CD4-positive, alpha-beta T cell treated with Interleukin-15 for 4 hours (primary cell): ENCODE measurements around the gene MEAF6.
A peak's percentile ranks its signal among the peaks of the same experiment; 100 is the strongest.
"Not testable (repeated sequence)": the region's sequence is repeated elsewhere in the genome, so short reads cannot be mapped to it uniquely, and the experiment has no call there.

ENCODE experiments used
- DNase-seq: peaks from one replicate; pipeline ENCODE4 v3.0.0-alpha.2; 2020; ENCODE audit warnings: low spot score

Gene MEAF6

DNA sequence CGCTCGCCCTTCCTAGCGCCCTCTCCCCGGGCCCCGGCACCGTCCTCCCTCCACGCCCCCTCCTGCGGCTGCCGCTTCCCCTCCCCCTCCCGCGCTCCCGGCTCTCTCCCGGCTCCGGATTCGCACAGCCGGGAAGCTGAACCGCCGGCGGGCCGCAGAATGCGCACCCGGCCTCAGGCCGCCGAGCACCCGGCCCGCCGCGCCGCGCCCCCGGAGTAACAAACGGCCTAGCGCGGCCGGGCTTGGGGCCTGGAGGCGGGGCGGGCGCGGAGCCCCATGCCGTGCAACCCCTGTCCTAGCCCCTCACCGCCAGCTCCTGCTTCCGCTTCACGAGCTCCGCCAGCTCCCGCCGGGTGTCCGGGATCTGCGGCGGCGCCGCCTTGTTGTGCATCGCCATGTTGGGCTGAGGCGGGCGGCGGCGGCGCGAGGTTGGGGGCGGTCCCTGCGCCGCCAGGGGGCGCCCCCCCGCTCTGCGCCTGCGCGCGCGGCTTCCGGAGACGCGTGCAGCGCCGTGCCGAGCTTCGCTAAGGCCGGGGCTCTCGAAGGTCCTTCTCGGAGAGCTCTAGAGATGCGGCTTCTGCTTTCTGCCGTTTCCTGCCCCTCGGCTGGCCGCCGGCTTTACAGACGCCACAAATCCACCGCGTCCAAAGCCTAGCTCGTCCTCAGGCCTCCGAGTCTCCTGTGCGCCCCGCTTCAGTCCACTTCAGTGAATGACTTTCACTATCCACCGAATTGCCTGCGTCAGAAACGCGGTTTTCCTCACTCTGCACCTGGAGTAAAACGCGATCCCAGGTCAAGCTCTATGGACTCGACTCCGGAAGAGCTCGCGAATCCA is at the start of gene MEAF6:
TSS of gene MEAF6 (minus strand) at position 417 of the 835 bp plus-strand sequence. CDS start at position 397, 20 bp downstream.
- DNase-seq: peak; percentile 82

DNA sequence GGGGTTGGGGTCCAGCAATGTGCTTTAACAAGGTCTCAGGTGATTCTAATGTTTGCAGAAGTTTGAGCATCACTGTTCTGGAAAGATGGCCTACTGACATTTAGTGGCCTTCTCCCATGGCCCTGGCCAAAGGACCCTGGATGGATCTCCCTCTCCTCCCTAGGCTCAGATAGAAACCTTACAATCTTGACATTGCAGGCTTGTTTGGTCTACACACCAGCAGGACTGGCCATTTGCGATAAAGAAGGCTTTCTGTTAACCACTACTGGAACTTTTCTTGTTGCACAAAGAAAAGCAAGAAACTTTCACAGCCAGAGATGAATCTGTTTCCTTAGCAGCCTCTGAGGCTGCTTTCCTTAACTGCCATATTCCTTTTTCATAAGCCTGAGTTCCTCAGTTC is 48.4 kb upstream of the MEAF6 start:
- DNase-seq: no peak

DNA sequence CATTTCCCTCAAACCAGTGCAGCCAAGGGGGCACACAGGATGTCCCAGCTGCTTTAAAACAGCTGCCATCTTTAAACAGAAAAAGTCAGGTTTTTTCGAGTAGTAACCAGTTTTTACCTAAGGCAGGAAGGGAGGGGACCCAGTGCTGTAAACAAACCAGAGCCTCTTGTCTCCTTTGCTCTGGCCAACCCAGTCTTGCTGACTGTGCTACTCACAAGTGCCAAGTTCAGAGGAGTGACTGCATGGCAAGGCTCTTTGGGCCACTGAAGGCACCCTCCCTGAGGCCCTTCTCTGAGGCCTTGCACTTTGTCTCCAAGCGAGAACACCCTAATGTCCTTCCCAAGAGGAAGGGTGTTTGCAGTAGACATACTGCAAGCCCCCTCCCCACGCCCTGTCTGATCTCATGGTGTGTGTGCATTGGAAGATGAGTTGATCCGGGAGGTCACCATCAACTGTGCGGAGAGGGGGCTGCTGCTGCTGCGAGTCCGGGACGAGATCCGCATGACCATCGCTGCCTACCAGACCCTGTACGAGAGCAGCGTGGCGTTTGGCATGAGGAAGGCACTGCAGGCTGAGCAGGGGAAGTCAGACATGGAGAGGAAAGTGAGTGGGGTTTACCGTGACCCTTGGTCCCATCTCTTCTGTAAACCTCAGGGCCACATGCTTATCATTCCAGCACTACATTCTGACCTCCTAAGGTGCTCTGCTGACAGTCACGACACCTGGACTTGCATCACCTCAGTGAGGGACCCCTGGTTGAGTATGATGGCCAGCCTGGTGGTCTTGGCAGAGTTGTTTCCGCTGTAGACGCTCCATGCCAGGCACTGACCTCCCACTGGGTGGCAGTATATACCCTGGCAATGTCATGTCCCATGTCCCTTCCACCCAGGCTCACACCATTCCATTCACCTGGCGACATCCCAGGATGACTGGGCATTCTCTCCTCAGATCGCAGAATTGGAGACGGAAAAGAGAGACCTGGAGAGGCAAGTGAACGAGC is 46.9 kb upstream of the MEAF6 start:
- peak; percentile 17 for DNase-seq

DNA sequence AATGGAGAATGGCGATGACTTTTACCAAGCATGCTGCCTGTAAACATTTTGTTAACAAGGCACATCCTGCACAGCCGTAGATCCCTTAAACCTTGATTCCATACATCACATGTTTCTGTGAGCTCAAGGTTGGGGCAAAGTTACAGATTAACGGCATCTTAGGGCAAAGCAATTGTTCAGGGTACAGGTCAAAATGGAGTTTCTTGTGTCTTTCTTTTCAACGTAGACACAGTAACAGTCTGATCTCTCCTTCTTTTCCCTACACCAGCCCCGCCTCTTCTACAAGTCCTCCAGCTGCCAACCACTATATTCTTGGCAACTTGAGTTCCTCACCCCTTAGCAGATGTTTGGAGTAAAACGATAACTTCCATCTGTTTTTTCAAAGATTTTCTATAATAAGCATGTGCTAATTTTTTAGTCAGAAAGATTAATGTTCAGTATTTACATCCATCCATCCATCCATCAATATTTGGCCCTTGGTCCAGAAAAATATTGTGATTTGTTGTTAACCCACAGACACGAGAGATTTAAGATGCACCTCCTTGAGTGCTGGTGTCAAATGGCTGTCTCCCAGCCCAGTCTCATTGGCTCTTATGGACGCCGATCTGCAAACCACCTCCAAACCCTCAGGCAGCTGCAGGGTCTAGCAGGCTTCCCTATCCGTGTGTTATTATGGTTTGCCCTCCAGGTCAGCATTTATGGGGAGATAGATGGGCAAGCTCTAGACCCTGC is 46.0 kb upstream of the MEAF6 start:
- no peak for DNase-seq

DNA sequence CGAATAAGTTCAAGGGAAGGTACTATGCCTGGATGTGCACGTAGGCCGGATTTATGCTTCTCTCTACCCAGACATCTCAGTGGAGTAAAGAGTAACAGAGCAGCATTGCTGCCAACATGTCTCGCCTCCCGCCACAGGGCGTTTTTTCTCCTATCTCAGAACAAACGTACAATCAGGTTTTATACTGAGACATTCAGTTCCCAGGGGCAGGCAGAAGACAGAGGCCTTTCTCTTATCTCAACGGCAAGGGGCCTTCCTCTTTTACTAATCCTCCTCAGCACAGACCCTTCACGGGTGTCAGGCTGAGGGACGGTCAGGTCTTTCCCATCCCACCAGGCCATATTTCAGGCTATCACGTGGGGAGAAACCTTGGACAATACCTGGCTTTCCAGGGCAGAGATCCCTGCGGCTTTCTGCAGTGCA is 45.4 kb upstream of the MEAF6 start:
- not testable (repeated sequence) for DNase-seq

DNA sequence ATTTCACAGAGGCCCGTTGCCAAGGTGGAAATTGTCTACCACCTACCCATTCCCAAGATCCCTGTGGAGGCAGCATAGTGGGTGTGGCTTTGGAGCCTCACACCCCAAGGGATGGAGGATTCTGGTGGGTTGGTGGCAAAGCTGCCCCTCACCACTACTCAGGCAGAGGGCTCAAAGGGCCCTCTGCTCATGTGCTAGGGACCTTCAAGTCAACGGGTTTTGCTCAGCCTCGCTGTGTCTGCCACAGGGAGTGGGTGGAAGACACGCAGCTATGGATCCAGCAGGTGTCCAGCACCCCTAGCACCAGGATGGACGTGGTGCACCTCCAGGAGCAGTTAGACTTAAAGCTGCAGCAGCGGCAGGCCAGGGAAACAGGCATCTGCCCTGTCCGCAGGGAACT is 44.5 kb upstream of the MEAF6 start:
- DNase-seq: no peak

DNA sequence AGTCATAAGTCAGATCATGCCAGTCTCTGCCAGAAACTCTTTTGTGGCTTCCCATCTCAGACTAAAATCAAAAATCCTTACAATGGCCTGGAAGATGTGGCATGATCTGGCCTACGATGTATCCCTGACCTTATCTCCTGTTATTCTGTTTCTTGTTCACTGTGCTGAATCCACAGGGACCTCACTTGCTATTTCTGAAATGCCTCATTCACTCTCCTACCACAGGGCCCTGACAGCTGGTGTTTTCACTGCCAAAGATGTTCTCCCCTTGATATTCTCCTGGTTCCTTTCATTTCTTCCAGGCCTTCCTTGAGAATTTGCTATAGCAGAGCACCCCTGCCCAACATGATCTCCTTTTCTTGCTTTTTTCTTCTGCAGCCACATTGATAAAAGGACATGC is 43.8 kb upstream of the MEAF6 start:
- no peak for DNase-seq

DNA sequence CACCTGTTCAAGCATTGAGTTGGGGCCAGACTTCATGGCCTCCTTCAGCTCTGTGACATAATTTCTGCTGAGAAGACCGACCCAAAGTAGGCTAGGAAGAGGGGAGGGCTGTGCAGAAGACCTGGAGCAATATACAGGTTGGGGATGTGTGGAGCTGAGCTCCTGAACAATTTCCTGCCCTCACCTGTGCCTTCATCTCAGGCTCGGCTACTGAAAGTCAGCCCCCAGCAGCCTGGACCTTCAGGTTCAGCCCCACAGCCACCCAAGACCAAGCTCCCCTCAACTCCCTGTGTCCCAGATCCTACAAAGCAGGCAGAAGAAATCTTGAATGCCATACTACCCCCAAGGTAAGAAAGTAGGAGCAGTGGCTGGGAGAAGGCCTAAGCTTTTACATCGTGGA is 42.8 kb upstream of the MEAF6 start:
- DNase-seq: no peak

DNA sequence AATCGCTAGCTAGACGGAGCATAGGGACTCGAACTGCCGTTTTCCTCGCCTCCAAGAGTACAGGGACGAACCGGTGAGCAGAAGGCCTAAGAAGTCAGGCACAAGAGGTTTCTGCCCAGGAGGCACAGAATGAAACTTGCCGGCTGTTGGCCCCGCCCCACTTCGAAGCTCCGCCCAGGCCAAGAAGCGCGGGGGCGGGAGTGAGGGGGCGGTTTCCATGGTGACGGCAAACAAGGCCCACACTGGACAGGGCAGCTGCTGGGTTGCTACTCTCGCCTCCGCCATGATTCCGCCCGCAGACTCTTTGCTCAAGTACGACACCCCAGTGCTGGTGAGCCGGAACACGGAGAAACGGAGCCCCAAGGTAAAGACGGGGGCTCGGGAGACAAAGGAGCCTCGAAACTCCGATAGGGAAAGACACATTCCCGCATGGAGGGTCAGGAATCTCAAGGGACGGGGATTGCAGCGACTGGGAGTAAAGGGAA is 42.2 kb upstream of the MEAF6 start, which contains the start of gene DNALI1:
TSS of gene DNALI1 (plus strand) at position 229 of the 485 bp plus-strand sequence. CDS start at position 284, 55 bp downstream.
- DNase-seq: no peak

DNA sequence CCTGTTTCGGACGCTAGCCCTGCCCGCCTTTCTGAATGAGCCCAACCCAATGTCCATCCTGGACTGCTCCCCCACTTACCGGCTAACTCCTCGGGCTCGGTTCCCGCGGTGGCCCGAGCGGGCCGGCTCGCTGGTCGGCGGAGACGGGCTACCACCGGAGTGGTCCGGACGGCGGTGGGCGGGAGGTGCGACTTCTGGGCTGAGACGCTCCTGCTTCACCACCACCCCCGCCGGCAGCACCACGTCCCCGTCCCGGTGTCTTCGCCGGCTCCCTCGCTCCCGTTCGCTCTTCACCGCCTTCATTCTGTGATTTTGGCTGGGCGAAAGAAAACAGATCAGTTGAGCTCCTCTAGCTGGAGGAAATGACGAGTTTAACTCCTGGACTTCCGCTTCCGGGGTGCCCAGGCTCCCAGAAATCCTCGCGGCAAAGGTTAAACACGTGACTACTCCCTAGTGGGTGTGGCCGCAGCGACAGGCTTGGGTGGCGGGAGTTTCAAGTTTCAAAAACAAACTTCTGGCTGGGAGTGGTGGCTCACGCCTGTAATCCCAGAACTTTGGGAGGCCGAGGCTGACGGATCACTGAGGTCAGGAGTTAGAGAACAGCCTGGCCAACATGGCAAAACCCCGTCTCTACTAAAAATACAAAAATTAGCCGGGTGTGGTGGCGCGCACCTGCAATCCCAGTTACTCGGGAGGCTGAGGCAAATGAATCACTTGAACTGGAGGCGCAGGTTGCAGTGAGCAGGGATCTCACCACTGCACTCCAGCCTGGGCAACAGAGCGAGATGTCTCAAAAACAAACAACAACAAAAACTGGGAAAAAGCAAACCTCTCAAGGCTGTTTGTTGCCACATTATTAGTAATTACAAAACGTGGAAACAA is 39.6 kb upstream of the MEAF6 start, which contains the start of gene SNIP1:
TSS of gene SNIP1 (minus strand) at position 367 of the 882 bp plus-strand sequence. CDS start at position 303, 64 bp downstream.
- DNase-seq: peak; percentile 92

DNA sequence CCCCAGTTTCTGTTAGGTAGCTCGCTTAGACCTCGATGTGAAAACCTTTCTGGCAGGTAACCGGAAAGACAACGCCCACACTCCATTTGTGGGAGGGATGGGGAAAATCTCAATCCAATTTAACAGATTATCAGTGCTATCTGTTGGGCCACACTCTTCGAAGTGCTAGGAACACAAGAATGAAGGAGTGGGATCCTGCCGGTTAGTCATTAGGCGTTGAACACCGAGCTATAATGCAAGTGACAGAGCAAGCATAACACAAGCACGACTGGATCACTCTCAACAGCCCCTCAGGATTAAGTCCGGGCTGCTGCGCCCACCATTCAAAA is 39.0 kb upstream of the MEAF6 start:
- no peak for DNase-seq

DNA sequence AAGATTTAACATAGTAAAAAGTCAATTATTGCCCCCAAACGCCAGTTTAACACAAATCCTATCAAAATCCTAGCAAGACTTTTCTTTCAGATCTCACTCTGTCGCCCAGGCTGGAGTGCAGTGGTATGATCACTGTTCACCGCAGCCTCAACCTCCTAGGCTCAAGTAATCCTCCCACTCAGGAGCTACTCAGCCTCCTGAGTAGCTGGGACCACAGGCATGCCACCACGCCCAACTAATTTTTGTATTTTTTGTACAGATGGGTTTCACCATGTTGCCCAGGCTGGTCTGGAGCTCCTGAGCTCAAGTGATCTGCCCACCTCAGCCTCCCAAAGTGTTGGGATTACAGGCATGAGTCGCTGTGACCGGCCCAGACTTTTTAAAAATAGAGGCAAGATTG is 34.8 kb upstream of the MEAF6 start:
- no peak for DNase-seq

DNA sequence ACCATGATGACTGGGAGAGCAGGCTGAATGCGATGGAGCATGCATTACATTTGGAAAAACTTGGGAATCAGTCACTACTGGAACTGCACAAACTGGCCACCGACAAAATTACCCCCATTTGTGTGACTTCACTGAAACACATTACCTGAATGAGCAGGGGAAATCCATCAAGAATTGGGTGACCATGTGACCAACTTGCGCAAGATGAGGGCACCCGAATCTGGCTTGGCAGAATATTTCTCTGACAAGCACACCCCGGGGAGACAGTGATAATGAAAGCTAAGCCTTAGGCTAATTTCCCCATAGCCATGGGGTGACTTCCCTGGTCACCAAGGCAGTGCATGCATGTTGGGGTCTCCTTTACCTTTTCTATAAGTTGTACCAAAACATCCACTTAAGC is 30.5 kb upstream of the MEAF6 start:
- no peak for DNase-seq

DNA sequence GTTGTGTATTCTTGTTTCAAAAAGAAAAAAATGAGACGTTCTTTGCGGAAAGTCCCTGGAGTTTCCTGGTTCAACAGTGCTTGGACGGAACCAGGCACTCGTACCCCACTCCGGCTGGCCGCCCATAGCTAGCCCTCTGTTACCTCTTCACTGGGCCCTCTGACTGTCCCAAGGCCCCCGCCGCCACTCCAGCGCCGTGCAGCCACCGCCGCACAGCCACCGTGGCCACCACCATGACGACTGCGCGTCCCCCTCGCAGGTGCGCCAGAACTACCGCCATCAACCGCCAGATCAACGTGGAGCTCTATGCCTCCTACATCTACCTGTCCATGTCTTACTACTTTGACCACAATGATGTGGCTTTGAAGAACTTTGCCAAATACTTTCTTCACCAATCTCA is 30.0 kb upstream of the MEAF6 start:
- DNase-seq: no peak

DNA sequence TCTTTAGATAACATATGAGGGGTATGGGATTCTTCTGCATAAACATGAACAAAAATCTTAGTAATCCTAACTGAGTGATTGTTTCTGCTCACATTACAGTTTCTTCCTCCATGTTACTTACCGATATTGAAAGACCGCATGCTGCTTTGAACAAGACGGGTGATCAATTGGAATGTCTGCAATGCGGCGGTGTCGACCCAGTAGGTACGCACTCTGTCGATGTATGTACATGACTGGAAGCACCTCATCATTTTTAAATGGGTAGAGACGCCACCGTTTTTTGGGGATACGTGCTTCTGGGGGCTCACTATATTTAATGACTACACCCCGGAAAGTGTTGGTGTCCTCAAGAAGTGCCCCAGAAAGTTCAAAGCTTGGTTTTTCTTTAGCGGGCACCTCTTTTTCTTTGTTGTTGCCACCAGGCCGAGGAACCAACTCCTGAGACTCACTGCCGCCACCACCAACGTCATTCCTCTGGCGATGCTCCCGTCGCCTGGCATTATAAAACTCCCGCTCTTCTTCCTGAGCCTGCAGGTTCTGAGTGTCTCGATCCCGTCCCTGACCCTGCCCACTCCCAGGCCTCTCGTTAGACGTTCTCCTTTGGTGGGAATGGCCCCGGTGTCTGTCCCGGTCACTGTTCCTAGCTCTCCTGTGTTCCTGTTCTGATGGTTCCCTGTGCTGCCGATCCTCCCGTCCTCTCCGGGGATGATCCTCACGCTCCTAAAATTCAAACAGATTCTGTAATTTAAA is 25.6 kb upstream of the MEAF6 start:
- no peak for DNase-seq

DNA sequence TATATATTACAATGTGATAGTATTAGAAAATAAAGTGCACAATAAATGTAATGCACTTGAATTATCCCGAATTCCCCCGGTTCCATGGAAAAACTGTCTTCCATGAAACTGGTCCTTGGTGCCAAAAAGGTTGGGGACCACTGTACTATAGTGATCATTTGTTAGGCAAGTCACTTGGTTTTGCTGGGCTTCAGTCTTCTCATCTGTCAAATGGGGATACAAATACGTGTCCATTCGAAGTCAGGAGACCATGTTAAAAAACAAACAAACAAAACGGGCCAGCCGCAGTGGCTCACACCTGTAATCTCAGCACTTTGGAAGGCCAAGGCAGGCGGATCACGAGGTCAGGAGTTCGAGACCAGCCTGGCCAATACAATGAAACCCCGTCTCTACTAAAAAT is 24.6 kb upstream of the MEAF6 start:
- not testable (repeated sequence) for DNase-seq

DNA sequence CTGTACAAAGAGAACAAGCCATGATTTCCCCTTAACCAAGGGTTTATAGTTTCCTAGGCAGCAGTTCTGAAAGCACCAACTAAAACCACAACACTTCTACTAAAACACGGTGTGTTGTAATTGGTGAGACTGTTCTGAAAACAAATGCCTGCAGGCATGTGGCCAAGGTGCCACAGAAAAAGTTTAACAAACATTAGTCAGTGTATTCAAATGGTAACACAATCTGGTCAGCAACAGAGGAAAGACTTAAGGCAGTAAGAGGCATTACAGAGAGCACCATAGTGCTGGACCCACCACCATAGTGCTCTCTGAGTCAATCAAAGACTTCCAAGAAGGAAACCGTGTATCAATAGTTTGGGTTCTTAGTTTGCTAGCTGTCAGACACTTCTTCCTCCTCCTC is 22.8 kb upstream of the MEAF6 start:
- no peak for DNase-seq

DNA sequence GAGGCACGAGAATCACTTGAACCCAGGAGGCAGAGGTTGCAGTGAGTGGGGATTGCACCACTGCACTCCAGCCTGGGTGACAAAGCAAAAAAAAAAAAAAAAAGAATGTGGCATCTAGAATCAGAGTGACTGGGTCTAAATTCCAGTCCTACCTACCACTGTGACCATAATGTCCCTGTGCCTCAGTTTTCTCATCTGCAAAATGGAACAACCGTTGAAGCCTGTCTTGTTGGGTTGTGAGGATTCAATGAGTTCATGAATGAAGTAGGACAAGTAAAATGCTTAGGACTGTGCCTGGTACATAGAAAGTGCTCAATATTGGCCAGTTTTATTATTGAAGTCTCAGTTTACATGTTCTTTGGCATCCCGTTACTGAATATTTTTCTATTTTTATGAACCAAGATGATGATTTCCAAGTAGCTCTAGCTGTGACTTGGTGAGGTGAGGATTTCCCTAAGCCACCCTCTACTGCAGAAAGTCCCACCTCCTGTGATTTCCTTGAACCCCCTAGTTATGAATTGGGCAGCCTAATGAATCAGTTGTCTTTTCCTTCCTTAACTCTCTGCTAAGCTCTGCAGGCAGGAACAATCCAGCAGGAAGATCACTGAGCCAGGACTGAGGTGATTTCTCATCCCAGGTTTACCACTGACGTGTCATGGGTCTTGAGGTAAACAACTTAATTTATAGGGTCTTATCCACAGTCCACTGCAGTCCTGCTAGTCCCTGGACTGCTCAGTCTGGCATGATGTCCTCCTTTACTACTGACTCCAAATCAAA is 18.9 kb upstream of the MEAF6 start:
- DNase-seq: no peak
